HepG2 (cell line): Measurements from ENCODE around the gene HSD3B7. TPM values are rescaled to one million over a fixed set of nuclear protein-coding genes. Genes with fewer than 3 reads are reported as not detected.

Source experiments
- CBFB ChIP-seq: sonication (generic); formaldehyde crosslinking; IDR thresholded peaks from 2 replicates; pipeline ENCODE4 v1.4.0; 2020; ENCODE audit warnings: missing genetic modification reagents
- FOXK1 ChIP-seq: sonication (generic); formaldehyde crosslinking; IDR thresholded peaks from 2 replicates; pipeline ENCODE4 v1.4.0; 2020; ENCODE audit warnings: low read depth, missing genetic modification reagents, borderline replicate concordance
- KDM3A ChIP-seq: IDR thresholded peaks from 2 replicates; pipeline ENCODE4 v1.6.1; 2018; ENCODE audit warnings: low read depth, missing compliant biosample characterization
- STAG1 ChIP-seq: sonication (generic); formaldehyde crosslinking; IDR thresholded peaks from 2 replicates; pipeline ENCODE4 v1.4.0; 2020; ENCODE audit warnings: missing genetic modification reagents
- TEAD3 ChIP-seq: optimal IDR thresholded peaks from 2 replicates; pipeline ENCODE3; 2016; ENCODE audit warnings: borderline replicate concordance
- ZNF678 ChIP-seq: sonication (generic); formaldehyde crosslinking; IDR thresholded peaks from 2 replicates; pipeline ENCODE4 v1.4.0; 2020; ENCODE audit warnings: mild to moderate bottlenecking, missing genetic modification reagents
- ZNF790 ChIP-seq: sonication (generic); formaldehyde crosslinking; IDR thresholded peaks from 2 replicates; pipeline ENCODE4 v1.8.0; 2022; ENCODE audit warnings: missing genetic modification reagents, mild to moderate bottlenecking, borderline replicate concordance
- ZNF891 ChIP-seq: sonication (generic); formaldehyde crosslinking; IDR thresholded peaks from 2 replicates; pipeline ENCODE4 v1.5.0; 2020; ENCODE audit warnings: mild to moderate bottlenecking, missing genetic modification reagents
- polyA plus RNA-seq, 8 experiments: library from polyadenylated mRNA; depleted of rRNA in 3 of 8; stranded (reverse) in 7 of 8; unstranded in 1 of 8; fragments of >200 nt; fragmentation: Illumina TruSeq in 4 of 8; extraction: Trizol in 4 of 8; gene quantifications; 2 replicates each; pipeline versions ENCODE4 v1.2.1 to v1.2.3, GENCODE V29; 2011 to 2016; ENCODE audit warnings: low read depth in 4 of 8, missing spikeins in 1 of 8, mixed read lengths in 1 of 8; ENCODE audit not compliant: insufficient read depth in 1 of 8
- total RNA-seq, 5 experiments: library from RNA; depleted of rRNA; stranded (reverse); fragments of >200 nt; fragmentation: Illumina TruSeq; extraction: Trizol; gene quantifications; 2 replicates each; pipeline ENCODE4 v1.2.3, GENCODE V29; 2016; ENCODE audit warnings: low read depth in 1 of 5
- TF ChIP-seq, protein P1 (sequence below): sonication (generic); formaldehyde crosslinking; IDR thresholded peaks from 2 replicates; pipeline ENCODE4 v1.4.0; 2020; ENCODE audit warnings: missing genetic modification reagents
- TF ChIP-seq, protein P2 (sequence below): sonication (generic); formaldehyde crosslinking; IDR thresholded peaks from 2 replicates; pipeline ENCODE4 v1.5.0; 2020; ENCODE audit warnings: mild to moderate bottlenecking, missing genetic modification reagents
- TF ChIP-seq, protein P3 (sequence below): IDR thresholded peaks from 2 replicates; pipeline ENCODE4 v1.4.0; 2020; ENCODE audit warnings: mild to moderate bottlenecking, missing genetic modification reagents
- TF ChIP-seq, protein P4 (sequence below): IDR thresholded peaks from 2 replicates; pipeline ENCODE4 v1.6.1; 2016; ENCODE audit warnings: control low read depth
- TF ChIP-seq, protein P5 (sequence below): sonication (generic); formaldehyde crosslinking; IDR thresholded peaks from 2 replicates; pipeline ENCODE4 v1.9.0; 2021; ENCODE audit warnings: missing genetic modification reagents, mild to moderate bottlenecking, borderline replicate concordance
- TF ChIP-seq, protein P6 (sequence below): sonication (generic); formaldehyde crosslinking; IDR thresholded peaks from 2 replicates; pipeline ENCODE4 v1.4.0; 2020; ENCODE audit warnings: missing genetic modification reagents

Gene HSD3B7
- total and polyA plus RNA-seq, 2 of the 13 experiments (the other 11 are each of a cell fraction or from before 2014, with no cell fraction given) = 32.9 to 69.7 TPM

DNA sequence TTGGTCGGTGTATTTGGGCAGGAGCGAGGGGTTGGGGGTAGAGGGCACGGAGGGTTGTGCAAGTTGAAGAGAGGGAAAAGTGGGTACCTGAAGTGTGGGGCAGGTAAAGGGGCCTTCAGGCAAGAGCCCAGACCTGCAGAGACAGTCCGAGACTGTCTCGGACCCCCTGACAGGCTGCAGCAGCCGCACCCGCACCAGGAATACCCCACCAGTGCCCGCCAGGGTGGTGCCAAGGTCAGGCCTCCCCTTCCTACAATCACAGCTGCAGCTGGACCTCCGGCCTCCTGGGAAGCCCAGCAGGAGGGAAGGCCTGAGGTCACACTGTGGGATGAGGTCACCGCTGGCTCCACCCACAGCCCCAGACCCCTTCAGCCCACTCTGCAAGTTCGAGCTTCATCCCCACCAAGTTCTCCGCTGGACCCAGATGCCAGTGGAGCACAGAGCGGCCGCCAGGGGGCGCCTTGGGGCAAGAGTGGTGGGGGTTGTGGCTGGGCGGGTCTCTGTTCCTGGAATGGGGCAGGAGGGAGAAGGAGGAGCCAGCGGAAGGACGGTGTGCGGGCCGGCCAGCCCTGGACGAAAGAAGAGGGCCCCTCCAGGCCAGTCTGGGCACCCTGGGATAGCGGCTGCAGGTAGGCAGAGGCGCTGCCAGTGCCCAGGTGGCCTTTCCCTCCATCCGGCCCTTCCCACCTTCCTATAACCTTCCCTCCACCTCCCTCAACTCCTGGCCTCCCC, at the start of gene HSD3B7 (continued):
- TF ChIP-seq FOXK1 (CRISPR knock-in tag) (peak; percentile 20; the same call in 1 of the 2 replicates), CBFB (no peak; the same call in none of the 2 replicates), TEAD3 (CRISPR knock-in tag) (peak; percentile 80), ZNF790 (CRISPR knock-in tag) (0 out of 2 replicates have a peak, but pooled peaks have one; percentile 68), KDM3A (peak; percentile 86), ZNF891 (no peak), STAG1 (peak; percentile 93), ZNF678 (CRISPR knock-in tag) (no peak)
- TF ChIP-seq, protein P1, sequence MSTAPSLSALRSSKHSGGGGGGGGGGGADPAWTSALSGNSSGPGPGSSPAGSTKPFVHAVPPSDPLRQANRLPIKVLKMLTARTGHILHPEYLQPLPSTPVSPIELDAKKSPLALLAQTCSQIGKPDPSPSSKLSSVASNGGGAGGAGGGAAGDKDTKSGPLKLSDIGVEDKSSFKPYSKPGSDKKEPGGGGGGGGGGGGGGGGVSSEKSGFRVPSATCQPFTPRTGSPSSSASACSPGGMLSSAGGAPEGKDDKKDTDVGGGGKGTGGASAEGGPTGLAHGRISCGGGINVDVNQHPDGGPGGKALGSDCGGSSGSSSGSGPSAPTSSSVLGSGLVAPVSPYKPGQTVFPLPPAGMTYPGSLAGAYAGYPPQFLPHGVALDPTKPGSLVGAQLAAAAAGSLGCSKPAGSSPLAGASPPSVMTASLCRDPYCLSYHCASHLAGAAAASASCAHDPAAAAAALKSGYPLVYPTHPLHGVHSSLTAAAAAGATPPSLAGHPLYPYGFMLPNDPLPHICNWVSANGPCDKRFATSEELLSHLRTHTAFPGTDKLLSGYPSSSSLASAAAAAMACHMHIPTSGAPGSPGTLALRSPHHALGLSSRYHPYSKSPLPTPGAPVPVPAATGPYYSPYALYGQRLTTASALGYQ (CRISPR knock-in tag) = 0 out of 2 replicates have a peak, but pooled peaks have one; percentile 27
- TF ChIP-seq, protein P2, sequence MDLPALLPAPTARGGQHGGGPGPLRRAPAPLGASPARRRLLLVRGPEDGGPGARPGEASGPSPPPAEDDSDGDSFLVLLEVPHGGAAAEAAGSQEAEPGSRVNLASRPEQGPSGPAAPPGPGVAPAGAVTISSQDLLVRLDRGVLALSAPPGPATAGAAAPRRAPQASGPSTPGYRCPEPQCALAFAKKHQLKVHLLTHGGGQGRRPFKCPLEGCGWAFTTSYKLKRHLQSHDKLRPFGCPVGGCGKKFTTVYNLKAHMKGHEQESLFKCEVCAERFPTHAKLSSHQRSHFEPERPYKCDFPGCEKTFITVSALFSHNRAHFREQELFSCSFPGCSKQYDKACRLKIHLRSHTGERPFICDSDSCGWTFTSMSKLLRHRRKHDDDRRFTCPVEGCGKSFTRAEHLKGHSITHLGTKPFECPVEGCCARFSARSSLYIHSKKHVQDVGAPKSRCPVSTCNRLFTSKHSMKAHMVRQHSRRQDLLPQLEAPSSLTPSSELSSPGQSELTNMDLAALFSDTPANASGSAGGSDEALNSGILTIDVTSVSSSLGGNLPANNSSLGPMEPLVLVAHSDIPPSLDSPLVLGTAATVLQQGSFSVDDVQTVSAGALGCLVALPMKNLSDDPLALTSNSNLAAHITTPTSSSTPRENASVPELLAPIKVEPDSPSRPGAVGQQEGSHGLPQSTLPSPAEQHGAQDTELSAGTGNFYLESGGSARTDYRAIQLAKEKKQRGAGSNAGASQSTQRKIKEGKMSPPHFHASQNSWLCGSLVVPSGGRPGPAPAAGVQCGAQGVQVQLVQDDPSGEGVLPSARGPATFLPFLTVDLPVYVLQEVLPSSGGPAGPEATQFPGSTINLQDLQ (CRISPR knock-in tag) = peak; percentile 68
- TF ChIP-seq, protein P3, sequence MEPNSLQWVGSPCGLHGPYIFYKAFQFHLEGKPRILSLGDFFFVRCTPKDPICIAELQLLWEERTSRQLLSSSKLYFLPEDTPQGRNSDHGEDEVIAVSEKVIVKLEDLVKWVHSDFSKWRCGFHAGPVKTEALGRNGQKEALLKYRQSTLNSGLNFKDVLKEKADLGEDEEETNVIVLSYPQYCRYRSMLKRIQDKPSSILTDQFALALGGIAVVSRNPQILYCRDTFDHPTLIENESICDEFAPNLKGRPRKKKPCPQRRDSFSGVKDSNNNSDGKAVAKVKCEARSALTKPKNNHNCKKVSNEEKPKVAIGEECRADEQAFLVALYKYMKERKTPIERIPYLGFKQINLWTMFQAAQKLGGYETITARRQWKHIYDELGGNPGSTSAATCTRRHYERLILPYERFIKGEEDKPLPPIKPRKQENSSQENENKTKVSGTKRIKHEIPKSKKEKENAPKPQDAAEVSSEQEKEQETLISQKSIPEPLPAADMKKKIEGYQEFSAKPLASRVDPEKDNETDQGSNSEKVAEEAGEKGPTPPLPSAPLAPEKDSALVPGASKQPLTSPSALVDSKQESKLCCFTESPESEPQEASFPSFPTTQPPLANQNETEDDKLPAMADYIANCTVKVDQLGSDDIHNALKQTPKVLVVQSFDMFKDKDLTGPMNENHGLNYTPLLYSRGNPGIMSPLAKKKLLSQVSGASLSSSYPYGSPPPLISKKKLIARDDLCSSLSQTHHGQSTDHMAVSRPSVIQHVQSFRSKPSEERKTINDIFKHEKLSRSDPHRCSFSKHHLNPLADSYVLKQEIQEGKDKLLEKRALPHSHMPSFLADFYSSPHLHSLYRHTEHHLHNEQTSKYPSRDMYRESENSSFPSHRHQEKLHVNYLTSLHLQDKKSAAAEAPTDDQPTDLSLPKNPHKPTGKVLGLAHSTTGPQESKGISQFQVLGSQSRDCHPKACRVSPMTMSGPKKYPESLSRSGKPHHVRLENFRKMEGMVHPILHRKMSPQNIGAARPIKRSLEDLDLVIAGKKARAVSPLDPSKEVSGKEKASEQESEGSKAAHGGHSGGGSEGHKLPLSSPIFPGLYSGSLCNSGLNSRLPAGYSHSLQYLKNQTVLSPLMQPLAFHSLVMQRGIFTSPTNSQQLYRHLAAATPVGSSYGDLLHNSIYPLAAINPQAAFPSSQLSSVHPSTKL (CRISPR knock-in tag) = peak; percentile 49; the same call in 1 of the 2 replicates
- TF ChIP-seq, protein P4, sequence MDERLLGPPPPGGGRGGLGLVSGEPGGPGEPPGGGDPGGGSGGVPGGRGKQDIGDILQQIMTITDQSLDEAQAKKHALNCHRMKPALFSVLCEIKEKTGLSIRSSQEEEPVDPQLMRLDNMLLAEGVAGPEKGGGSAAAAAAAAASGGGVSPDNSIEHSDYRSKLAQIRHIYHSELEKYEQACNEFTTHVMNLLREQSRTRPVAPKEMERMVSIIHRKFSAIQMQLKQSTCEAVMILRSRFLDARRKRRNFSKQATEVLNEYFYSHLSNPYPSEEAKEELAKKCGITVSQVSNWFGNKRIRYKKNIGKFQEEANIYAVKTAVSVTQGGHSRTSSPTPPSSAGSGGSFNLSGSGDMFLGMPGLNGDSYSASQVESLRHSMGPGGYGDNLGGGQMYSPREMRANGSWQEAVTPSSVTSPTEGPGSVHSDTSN (CRISPR knock-in tag) = no peak
- TF ChIP-seq, protein P5, sequence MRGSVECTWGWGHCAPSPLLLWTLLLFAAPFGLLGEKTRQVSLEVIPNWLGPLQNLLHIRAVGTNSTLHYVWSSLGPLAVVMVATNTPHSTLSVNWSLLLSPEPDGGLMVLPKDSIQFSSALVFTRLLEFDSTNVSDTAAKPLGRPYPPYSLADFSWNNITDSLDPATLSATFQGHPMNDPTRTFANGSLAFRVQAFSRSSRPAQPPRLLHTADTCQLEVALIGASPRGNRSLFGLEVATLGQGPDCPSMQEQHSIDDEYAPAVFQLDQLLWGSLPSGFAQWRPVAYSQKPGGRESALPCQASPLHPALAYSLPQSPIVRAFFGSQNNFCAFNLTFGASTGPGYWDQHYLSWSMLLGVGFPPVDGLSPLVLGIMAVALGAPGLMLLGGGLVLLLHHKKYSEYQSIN (CRISPR knock-in tag) = no peak
- TF ChIP-seq, protein P6, sequence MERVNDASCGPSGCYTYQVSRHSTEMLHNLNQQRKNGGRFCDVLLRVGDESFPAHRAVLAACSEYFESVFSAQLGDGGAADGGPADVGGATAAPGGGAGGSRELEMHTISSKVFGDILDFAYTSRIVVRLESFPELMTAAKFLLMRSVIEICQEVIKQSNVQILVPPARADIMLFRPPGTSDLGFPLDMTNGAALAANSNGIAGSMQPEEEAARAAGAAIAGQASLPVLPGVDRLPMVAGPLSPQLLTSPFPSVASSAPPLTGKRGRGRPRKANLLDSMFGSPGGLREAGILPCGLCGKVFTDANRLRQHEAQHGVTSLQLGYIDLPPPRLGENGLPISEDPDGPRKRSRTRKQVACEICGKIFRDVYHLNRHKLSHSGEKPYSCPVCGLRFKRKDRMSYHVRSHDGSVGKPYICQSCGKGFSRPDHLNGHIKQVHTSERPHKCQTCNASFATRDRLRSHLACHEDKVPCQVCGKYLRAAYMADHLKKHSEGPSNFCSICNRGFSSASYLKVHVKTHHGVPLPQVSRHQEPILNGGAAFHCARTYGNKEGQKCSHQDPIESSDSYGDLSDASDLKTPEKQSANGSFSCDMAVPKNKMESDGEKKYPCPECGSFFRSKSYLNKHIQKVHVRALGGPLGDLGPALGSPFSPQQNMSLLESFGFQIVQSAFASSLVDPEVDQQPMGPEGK (CRISPR knock-in tag) = peak; percentile 84
